ENCODE measurements around the gene SIM2. TPM values are rescaled to one million over a fixed set of nuclear protein-coding genes. Genes with fewer than 3 reads are reported as not detected.

The SIM2 gene
- total RNA-seq, 1 experiment from 2014 or later = 1.6 TPM

DNA sequence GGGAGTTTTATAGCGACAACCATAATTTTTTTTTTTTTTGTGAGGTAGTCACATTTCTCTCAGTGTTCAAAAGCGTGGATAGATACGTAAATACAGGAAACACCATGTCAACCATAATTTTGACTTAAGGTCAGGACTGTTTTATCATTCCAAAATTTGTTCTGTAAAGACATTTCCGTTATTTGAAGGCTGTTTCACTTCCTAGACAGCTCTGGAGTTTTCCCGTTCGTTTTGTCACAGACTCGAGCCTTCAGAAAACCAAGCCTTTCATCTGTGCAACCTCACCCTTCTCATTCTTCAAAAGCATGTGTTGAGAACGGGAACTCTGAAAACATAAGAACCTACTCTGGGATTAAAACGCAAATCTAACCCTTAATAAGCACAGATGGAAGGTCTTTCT is 17.9 kb downstream of the SIM2 start:
- no peak for DNase-seq (ENCODE audit: low spot score)

GRCh38 chr21:36717976-36718375 is 19.1 kb downstream of the SIM2 start:
- DNase-seq (ENCODE audit: low spot score) = no peak

DNA sequence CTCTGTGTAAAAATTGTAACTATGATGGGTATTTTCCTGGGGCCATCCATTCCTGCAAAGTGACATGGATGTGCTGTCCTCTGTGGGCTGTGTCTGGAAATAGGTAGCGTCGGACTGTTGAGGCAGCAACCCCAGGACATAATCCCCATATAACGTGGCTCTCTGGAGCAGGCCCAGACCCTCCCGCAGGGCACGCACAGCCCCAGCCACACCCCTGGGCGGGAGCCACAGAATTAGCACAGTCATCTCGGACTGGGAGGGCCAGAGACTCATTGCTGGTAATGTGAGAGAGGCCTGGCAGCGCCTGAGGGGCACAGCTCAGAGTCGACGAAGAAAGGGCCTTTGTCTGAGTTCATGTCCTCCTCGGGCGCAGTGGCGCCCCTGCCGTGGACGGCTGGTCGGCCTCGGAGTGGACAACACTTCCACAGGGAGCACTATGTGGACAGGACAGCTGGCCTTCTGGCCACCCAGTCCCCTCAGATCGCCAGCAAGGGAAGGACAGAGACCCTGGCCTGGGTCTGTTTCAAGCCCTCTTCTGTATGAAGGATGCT is 20.1 kb downstream of the SIM2 start:
- DNase-seq (ENCODE audit: low spot score) = peak; percentile 80

GRCh38 chr21:36719614-36720013 is 20.7 kb downstream of the SIM2 start:
- DNase-seq (ENCODE audit: low spot score) = no peak

- DNase-seq (ENCODE audit: low spot score) = no peak
These were observed 22.9 kb downstream of the SIM2 start for GRCh38 chr21:36721817-36722216.

DNA sequence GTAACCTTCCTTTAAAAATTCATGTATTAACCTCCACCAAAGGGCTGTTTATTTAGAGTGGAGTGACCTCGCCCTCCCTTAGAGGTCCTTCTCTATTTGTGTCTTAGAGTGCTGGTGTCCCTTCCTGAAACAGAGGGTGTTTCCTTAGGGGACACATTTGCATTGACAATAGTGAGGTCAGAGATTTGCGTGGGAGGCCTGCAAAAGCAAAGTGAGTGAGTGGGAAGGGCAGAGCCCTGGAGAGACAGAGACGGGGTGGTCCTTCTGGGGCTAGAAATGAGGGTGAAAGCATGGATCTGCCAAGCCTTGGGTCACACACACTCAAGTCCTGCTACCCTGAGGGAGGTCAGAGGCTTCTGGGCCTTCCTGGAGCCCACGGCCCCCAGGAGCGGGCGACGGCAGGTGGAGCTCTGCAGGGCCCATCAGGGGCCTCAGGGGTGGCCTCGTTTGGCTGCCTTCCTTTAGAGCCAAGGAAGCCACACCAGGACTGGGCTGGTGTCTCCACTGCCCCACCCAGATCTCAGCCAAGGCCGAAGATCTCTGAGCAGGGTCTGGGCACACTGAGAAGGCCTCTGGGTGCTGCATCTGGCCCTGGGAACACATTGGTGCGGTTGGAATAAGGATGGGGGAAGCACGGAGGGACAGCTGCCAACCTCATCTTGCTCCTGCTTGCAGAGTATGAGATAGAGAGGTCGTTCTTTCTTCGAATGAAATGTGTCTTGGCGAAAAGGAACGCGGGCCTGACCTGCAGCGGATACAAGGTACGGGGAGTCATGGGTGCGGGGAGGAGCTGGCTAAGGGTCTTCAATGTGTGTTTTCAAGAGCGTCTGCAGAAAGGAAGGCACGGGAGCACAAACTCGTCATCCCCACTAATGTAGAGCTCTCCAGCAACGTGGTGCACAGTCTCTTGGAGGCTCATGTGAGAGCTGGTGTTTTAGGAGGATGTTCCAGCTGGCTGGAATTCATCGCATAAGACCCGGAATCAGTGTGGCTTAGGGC is 23.8 kb downstream of the SIM2 start:
- DNase-seq (ENCODE audit: low spot score) = no peak

DNA sequence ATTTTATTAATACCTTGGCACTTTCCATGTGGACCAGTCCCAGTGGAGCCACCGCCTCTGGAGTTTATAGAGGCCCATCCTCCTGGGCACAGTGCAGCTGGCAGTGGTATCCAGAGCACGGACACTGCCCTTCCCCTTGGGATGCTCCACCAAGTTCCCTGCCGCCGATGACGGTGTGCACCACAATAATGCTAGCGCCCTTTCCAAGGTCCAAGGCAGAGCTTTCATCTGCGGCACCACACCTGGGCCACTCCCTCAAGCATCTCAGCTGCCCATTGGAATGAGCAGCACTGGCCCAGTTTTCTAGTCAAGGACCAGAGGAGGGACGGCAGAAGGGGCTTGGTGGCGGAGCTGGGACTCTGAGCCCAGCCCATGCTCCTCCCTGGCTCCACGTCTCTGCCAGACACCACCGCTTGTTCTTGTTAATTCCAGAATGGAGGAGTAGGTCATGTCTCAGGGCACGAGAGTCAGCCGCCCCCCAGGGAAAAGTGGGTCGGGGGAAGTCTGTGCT is 24.5 kb downstream of the SIM2 start:
- no peak for DNase-seq (ENCODE audit: low spot score)

DNA sequence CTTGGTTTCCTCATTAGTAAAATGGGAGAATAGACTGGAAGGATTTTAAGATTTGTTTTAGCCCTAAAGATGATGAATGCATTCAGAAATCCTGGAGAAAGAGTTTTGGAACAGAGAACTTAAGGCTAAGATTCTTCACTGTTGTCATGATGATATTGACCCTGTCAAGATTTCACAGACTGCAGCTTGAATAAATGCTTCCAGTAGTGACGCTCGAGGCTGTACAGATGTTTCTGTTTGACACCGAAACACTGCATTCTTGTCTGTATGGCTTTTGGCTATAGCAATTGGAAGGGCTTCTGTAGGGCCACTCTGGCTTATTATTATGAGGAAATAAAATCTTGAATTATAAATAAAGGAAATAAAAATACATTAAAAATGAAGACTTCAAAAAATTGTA is 25.7 kb downstream of the SIM2 start:
- no peak for DNase-seq (ENCODE audit: low spot score)

DNA sequence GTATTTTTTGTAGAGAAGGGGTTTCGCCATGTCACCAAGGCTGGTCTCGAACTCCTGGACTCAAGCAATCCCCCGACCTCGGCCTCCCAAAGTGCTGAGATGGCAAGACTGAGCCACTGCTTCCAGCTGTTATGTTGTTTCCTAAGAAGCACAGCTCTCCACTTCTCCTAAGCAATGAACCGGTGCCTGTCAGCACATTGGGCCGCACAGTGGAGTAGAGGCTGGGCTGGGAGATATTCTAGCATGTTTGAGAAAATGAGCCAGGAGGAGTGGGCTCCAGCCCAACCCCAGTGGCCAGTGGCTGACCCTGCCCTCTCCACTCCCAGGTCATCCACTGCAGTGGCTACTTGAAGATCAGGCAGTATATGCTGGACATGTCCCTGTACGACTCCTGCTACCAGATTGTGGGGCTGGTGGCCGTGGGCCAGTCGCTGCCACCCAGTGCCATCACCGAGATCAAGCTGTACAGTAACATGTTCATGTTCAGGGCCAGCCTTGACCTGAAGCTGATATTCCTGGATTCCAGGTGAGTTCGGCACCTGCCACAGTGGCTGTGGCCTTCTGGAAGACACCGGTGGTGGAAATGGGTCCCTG is 27.0 kb downstream of the SIM2 start:
- no peak for DNase-seq (ENCODE audit: low spot score)

DNA sequence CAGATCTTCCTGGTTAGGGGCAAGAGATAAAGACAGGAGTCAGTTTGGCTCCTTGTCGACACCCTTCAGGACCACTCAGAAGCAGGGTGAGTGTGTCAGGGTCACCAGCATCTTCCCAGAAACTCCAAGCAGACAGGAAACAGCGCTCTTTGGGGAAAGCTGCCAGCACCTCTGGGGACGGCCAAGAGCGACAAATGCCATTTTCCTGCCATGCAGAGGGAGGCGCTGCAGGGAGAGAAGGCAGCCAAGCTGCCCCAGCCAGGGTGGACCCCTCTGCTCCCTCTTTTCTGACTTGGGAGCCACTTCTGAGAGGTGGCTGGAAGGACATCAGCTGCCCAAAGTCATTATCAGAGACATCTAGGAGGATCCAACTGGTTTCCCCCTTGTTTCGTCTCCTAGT is 29.0 kb downstream of the SIM2 start:
- no peak for DNase-seq (ENCODE audit: low spot score)

DNA sequence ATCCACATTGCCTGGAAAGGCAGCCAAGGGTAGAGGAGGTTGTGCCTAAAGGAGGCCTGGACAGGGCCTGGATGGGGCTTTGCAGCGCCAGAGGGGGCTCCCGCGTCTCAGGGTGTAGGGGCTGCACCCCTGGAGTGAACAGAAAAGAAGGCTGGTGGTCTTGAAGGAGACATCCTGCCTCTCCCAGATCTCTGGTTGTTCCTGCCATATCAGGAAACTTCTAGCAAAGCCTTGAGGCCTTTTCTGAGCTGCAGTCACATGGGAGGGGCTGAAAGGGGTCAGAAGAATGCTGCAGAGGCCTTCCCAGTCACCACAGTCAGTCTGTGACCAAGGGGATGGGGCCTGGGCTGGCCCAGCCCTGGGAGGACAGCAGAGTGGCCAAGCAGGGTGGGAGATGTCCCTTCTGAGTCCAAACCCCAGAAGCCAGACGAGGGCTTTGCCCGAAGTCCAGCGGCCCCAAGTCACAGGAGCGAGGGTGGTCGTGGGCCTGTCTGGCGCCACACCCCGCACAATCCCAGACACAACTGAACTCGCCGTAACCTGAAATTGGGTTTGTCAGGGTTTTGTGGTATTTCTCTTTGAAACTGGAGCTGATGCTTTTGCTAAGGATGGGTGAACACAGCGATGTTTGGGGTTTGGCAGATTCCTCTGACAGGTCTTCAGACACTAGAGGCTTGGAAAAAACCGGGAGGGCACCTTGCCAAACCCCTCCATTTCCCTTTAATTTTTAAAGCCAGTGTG is 29.6 kb downstream of the SIM2 start:
- no peak for DNase-seq (ENCODE audit: low spot score)

GRCh38 chr21:36729310-36729970 is 30.5 kb downstream of the SIM2 start:
- DNase-seq (ENCODE audit: low spot score) = no peak

DNA sequence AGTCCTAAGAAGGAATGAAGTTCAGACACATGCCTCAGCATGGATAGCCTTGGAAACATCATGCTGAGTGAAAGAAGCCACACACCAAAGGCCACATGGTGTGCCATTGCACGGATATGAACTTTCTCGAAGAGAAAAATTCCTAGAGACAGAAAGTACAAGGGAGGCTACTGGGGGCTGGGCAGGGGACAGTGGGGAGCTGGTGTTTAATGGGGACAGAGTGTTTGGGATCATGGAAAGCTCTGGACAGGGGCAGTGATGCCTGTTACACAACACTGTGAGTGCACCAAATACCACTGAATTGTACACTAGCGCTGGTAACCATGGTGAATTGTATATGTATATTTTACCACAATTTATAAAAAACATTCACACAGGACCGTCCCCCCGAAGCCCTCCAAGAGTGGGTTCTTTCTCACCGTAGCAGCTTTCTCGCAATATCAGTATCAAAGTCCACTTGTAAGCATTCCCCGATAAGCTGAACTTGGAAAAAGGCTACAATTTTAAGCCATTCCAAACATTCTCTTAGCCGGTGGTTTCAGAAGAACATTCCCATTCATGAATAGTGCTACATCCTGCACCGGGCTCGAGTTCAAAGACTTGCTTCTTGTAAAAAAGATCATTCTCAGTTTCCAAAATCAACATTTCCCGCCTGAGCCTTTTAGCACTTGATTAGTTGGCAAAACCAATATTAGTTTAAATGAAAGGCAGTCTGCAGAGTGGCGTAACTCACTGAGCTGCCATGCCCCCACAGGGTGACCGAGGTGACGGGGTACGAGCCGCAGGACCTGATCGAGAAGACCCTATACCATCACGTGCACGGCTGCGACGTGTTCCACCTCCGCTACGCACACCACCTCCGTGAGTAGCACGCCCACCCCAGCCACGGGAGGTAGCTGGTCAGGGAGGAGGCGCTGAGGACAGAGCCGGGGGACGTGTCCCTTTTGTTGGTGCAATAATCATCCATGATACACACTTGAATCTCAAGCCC is 31.7 kb downstream of the SIM2 start:
- no peak for DNase-seq (ENCODE audit: low spot score)

DNA sequence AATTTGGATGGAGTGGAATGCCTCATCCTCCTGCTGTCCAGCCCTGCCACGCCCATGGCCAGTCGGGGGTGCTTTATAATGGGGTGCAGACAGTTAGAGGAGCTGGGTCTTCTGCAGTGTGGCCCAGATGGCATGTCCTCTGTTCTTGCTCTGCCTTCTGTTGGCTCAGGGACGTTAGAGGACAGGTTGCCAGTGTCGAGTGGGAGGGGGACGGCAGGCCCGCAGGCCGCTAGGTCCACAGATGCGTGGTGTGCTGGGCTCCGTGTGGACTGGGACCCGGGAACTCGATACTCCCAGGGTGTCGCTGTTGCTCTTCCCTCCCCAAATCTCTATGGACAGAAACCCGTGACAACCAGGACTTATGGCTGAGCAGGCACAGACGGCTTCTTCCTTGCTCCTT is 33.3 kb downstream of the SIM2 start:
- no peak for DNase-seq (ENCODE audit: low spot score)

DNA sequence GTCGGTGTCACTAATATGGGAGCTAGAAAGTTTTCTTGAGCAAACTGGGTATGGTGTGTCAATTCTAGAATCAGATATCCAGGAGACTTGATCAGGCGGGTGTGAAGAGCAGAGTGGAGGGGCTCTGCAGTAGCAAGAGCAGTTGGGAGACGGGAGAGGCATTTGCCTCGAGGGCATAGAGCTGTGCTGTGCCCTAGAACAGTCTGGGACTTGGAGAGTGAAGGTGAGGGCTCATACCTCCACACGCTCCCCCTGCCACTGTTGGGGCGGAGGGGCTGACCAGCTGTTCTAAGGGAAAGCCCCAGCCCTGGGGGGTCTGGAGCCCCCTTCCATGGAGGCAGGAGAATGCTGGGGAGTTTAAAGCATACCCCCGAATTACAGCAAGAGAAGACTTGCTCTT is 33.8 kb downstream of the SIM2 start:
- no peak for DNase-seq (ENCODE audit: low spot score)

GRCh38 chr21:36733857-36734256 is 34.9 kb downstream of the SIM2 start:
- no peak for DNase-seq (ENCODE audit: low spot score)

DNA sequence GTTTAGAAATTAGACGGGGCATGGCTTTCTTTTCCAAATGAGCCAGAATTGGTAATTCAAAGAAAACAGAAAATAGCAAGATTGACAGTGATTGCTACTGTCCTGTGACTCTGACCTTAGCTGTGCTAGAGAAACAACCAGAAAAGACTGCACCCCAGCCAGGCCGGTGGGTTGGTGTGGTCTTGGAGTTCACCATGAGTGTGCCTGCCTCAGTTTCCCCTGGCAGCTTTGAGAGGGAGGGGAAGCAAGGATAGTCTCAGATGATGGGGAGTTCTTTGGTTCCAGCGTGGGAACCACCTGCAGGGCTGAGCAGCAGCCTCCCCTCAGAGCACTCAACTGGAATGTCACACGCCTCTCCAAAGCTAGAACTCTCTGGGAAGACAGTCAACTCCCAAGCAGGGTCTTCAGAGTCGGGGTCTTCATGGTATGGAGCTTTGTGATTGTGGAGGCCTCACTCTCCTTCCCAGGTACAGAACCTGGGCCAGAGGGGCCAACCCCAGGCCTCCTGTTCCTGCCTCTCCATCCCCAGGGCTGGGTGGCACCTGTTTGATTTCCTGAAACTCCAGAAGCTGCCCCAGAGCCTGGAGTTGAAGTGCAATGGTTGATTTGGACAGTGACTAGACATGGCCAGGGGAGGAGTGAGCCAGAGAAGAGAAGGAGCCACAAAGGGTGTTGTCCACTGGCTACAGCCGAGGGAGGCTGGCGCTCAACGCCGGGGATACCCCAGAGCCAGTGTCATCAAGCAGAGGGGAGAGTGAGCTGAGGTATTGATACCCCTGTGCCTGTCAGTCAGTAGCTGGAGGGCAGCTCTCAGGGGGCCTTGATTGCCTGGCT is 35.7 kb downstream of the SIM2 start:
- no peak for DNase-seq (ENCODE audit: low spot score)

DNA sequence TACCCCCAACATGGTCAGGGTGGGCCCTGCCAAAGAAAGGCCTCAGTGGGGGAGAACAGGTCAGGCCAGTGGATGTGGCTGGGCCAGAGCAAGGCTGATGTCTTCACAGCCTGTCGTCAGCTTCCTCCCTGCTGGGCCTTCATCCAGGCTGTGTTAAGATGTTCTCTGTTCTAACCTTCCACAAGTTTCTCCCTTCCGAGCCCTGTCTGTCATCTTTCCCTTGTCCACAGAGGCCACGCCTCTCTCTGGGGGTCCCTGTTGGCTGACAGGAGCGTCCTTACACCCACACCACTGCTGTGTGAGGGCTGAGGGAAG is 36.2 kb downstream of the SIM2 start:
- no peak for DNase-seq (ENCODE audit: low spot score)

GRCh38 chr21:36735724-36736320 is 36.9 kb downstream of the SIM2 start:
- DNase-seq (ENCODE audit: low spot score) = no peak
